Stimulated activated CD8-positive, alpha-beta memory T cell treated with anti-CD3 and anti-CD28 coated beads, Interleukin-15, amount 100 ng/mL, for 1 hour (primary cell): ENCODE results near the gene RCN2.
"Not testable (repeated sequence)": the region's sequence is repeated elsewhere in the genome, so short reads cannot be mapped to it uniquely, and the experiment has no call there.

Experiments used
- DNase-seq: peaks from one replicate; pipeline ENCODE4 v3.0.0-alpha.2; 2020; ENCODE audit warnings: low read depth

Gene RCN2

DNA sequence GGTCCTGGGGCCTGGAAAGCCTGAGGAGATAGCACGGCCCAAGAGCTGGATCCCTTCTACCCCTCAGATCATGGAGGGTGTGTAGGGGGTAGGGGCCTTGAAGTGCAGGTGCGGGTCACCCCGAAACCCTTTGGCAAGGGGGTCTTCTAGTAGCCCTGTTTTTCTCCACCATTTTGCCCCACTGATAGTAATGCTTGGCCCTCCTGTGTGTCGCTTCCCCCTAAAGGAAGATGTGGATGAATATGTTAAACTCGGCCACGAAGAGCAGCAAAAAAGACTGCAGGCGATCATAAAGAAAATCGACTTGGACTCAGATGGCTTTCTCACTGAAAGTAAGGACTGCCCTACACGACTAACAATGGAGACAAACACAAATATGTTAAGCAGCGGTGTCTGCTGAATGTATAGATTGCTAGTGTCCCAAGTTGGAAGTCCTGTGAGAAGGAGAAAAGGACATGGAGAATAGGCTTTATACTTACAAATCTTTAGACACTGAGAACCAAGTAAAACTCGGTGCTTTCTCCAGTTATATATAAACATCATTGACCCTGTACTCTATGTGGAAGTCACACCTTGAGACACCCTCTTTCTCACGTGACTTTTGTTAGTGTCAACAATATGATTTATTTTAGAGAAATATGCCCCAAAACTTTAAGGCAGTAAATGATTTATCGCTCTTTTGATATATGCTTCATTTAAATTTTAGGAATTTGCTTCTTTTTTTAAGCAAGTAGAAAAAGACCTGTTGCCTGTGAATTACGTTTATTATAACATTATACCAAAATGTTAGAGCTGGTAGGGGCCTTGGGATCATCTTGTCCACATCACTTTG, 802 bp downstream of the RCN2 start:
- no peak for DNase-seq

- DNase-seq, result no peak
These were observed 4.1 kb downstream of the RCN2 start for GRCh38 chr15:76935620-76936019.

DNA sequence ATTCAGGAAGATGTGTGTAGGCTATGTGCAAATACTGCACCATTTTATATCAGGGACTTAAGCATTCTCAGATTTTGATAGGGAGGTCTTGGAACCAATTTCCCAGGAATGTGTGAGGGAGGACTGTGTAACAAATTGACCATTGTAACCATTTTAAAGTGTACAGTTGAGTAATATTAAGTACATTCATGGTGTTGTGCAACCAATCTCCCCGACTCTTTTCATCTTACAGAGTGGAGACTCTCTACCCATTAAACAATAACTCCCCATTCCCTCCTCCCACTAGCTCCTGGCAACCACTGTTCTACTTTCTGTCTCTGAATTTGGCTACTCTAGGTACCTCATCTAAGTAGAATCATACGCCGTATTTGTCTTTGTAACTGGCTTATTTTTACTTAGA, 5.1 kb downstream of the RCN2 start:
- no peak for DNase-seq

- no peak for DNase-seq
These were observed 7.2 kb downstream of the RCN2 start for GRCh38 chr15:76938752-76939151.

GRCh38 chr15:76939715-76940114, 8.2 kb downstream of the RCN2 start:
- DNase-seq, result no peak

- no peak for DNase-seq
These were observed 10.1 kb downstream of the RCN2 start for GRCh38 chr15:76941636-76942035.

DNA sequence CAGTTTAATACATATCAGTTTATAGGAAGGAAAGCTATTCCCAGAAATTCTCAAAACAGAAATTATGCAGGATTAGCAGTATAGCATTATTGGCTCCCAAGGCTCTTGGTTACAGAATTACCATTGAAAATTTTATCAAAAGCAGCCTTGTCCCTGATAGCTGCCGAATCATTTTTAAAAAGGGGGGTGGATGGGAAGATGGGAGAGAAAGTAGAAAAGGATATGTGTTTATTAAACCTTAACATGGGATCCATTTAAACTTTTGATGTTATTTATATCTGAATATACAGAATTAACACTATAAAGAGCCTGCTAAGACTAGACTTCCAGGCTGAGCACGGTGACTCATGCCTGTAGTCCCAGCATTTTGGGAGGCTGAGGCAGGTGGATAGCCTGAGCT, 10.8 kb downstream of the RCN2 start:
- no peak for DNase-seq

- no peak for DNase-seq
These were observed 14.0 kb downstream of the RCN2 start for GRCh38 chr15:76945494-76946093.

DNA sequence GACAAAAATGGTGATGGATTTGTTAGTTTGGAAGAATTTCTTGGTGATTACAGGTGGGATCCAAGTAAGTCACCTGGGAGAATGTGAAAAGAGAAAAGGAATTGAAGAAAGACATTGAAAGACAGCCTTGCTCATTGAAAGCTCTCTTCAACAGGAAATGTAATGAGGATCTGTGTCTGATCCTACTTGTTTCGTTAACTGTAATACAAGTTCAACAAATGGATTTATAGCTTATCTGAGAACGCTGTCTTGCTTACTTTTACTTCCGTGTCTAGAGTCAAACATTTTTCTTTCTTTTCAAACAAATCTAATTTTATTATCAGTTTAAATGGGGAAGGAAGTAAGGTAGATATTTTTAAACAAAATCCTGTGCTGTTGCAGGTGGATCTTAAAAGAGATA, 15.9 kb downstream of the RCN2 start:
- DNase-seq, result no peak

DNA sequence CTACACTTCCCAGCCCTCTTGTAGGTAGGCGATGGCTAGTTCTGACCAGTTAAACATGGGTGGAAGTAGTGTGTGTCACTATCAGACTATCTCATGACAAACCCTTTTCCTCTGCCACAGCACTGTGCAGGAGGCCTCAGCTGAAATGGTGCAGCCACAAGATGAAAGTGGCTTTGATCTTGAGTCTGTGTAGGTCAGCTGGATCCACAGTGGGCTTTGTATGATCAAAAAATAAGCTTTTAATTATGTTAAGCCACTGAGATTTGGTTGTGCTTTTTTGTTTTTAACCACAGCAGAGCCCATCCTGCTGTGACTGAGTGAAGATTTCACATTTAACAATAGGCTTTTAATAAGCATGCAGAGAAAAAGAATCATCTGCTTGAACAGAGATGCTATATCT, 19.7 kb downstream of the RCN2 start:
- no peak for DNase-seq

DNA sequence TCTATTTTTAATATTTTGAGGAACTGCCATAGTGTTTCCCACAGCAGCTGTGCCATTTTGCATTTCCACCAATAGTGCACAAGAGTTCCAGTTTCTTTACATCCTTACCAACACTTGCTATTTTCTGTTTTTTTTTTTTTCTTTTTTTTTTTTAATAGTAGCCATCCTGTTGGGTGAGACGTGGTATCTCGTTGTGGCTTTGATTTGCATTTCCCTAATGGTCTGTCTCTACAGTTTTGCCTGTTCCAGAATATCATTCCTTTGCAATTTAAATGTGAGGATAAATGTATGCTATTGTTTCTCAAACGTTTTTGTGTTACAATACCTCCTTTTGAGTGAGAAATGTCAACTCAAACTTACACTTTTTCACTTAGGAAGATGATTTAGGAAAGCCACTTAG, 22.4 kb downstream of the RCN2 start:
- DNase-seq, result no peak

DNA sequence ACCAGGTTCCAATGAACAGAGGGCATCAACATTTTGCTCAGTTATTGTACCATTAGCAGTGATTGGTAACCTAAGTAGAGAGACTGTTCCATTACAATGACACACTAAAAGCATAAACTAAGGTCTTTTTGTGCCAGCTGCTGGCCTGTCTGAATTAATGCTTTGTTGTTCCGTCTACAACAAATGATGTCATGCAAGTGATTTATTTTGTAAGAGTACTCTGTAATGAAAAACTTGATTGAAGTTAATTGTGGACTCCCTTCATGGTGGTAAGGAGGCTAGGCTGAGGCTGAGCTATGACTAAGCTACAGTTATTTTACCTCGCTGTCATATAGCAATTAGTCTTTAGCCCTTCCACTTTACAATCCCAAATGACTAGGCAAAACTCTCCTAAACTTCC, 23.2 kb downstream of the RCN2 start:
- DNase-seq, result no peak

DNA sequence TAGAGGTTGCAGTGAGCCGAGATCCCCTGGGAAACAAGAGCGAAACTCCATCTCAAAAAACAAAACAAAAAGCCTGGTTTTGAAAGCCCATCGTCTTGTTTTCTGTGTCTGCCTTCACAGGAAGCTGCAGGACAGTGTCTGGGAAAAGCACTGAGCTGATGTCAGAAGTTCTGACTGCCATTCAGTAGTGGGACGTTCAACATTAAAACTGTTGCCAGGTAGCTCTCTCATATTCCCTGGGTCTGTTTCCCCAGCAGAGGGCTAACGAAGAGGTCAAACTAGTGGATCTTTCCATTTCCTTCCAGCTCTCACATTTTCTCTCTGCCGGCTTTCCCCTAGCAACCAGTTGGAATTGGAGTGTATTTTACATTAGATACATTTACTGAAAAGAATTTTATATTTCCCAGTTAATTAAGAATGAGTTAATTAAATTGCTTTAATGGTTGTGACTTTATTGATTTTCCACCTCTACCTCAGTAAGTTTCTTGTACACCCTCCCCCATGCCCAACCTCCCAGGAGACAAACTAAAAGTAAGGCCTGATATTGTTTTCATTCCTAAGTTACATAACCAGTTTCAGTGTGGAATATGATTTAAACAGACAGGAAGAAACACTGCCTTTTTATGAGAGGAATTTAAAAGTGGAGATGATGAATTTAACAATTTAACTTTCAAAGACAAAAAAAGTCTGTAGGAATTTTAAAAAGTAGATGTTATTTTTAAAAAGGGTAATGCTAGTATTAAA, 29.9 kb downstream of the RCN2 start:
- DNase-seq, result no peak

GRCh38 chr15:76962337-76963013, 30.9 kb downstream of the RCN2 start:
- DNase-seq, result no peak

- no peak for DNase-seq
These were observed 32.0 kb downstream of the RCN2 start for GRCh38 chr15:76963596-76963995.

GRCh38 chr15:76964157-76964556, 32.6 kb downstream of the RCN2 start:
- no peak for DNase-seq

GRCh38 chr15:76966051-76966450, 34.5 kb downstream of the RCN2 start:
- not testable (repeated sequence) for DNase-seq

GRCh38 chr15:76967067-76967466, 35.5 kb downstream of the RCN2 start:
- DNase-seq, result no peak

- DNase-seq, result no peak
These were observed 36.8 kb downstream of the RCN2 start for GRCh38 chr15:76968306-76968705.

DNA sequence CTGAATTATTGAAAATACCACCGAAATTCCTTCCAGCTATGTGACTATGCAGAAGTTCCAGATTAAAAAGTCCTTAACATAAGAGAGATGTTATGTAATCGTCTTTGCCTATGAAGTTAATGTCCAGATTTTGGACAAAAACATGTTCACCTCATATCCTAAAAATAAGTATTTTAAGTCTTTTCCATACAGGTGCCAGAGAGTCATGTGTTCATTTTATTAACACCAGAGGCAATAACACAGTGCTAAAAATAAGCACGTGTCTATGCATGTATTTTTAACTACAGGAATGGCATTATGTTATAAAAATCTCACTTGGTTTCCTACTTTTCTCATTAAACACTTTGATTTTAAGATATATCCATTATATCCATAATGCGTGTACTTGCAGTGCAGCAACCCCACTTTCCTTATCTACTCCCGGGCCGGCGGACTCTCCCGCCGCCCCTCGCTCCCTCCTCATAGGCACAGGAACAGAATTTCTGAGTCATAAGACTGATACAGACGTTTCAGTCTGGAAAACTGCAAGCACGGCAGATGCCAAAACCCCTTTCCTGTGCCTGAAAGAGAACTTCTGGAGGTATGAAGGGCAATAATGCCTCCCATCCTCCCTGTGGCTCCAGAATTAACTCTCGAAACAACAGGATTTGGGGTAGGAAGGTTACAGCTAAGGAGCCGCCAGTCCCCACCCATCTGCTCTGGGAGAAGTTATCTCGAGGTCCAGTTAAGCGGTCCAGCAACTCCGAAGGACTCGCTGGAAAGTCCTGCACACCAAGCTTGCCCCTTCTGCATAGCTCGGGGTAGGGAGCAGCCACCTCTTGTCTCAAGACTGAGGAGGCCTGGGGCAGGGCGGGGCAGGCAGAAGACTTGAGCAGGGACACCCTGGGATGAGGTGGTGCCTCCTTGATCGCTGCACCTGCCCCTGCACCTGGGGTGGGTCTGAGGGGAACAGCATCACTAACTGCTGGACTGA, 41.1 kb downstream of the RCN2 start:
- no peak for DNase-seq

DNA sequence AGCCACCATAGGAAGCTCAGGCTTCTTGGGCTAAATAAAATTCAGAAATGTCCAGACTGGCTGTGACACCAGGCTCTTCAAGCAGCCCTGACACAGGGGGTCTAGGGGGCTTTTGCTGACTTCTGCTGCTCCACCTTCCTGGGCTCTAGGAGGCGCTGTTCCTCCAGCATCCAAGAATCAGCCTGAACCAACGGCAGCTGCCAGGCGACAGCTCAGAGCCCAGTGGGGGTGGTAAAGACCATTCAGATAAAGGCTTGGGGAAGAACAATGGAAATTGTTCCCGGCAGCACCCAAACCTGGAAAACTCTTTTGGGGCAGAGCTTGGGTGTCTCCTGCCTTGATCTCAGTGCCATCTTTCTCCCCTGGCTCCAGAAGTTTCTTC, 41.8 kb downstream of the RCN2 start:
- no peak for DNase-seq
